Stimulated activated naive CD8-positive, alpha-beta T cell treated with anti-CD3 and anti-CD28 coated beads, Interleukin-15, Interleukin-2, amounts not matched to agents 100 U/mL and 50 U/mL, for 24 hours (primary cell): Measurements from ENCODE around the gene AJUBA.
"Not testable (repeated sequence)": the region's sequence is repeated elsewhere in the genome, so short reads cannot be mapped to it uniquely, and the experiment has no call there.

Experiments
- ATAC-seq: fragments of 150-1000 bp; cut with Tn5 transposase; one replicate; pipeline ENCODE4 v1.10.0; 2021
- DNase-seq: peaks from one replicate; pipeline ENCODE4 v3.0.0; 2021

AJUBA gene

GRCh38 chr14:22979748-22980392 is 2.5 kb downstream of the AJUBA start:
- ATAC-seq, result no peak
- no peak for DNase-seq

GRCh38 chr14:22978981-22979671 is 3.2 kb downstream of the AJUBA start:
- DNase-seq, result no peak
- ATAC-seq, result no peak

- DNase-seq (no peak), ATAC-seq (no peak)
Measured at GRCh38 chr14:22978487-22978837, 3.9 kb downstream of the AJUBA start.

GRCh38 chr14:22977684-22978486 is 4.5 kb downstream of the AJUBA start:
- DNase-seq, result no peak
- no peak for ATAC-seq

- DNase-seq, result no peak
- ATAC-seq, result no peak
Measured at GRCh38 chr14:22977434-22977683, 5.0 kb downstream of the AJUBA start.

GRCh38 chr14:22976620-22977433 is 5.5 kb downstream of the AJUBA start:
- no peak for ATAC-seq
- no peak for DNase-seq

GRCh38 chr14:22974530-22975313 is 7.6 kb downstream of the AJUBA start:
- ATAC-seq, result no peak
- DNase-seq, result no peak

- ATAC-seq (no peak), DNase-seq (peak; percentile 52)
Measured at GRCh38 chr14:22973217-22974032, 8.9 kb downstream of the AJUBA start.

- DNase-seq (no peak), ATAC-seq (no peak)
Measured at GRCh38 chr14:22972313-22972930, 9.9 kb downstream of the AJUBA start.

GRCh38 chr14:22971152-22971551 is 11.2 kb downstream of the AJUBA start:
- DNase-seq, result no peak
- ATAC-seq, result no peak

- DNase-seq (no peak), ATAC-seq (no peak)
Measured at GRCh38 chr14:22966783-22967269, 15.5 kb downstream of the AJUBA start.

- DNase-seq, ATAC-seq: not testable (repeated sequence)
Measured at GRCh38 chr14:22965916-22966782, 16.2 kb downstream of the AJUBA start.

- ATAC-seq (no peak), DNase-seq (no peak)
Measured at GRCh38 chr14:22962061-22962676, 20.2 kb downstream of the AJUBA start.

- no peak for DNase-seq
- no peak for ATAC-seq
Measured at GRCh38 chr14:22955702-22956569, 26.4 kb downstream of the AJUBA start.

- no peak for DNase-seq
- ATAC-seq, result no peak
Measured at GRCh38 chr14:22952418-22952817, 29.9 kb downstream of the AJUBA start.

- not testable (repeated sequence) for ATAC-seq, DNase-seq
Measured at GRCh38 chr14:22951795-22952194, 30.6 kb downstream of the AJUBA start.

GRCh38 chr14:22945642-22946041 is 36.7 kb downstream of the AJUBA start:
- no peak for ATAC-seq
- no peak for DNase-seq

GRCh38 chr14:22939684-22940083 is 42.7 kb downstream of the AJUBA start:
- ATAC-seq, result no peak
- DNase-seq, result no peak
